Activated naive CD8-positive, alpha-beta T cell treated with anti-CD3 and anti-CD28 coated beads, Interleukin-2, amount 50 U/mL, for 24 hours (primary cell): ENCODE results near the gene HCN3.

Experiments used
- ATAC-seq: fragments of 150-1000 bp; cut with Tn5 transposase; one replicate; pipeline ENCODE4 v1.10.0; 2021
- DNase-seq: peaks from one replicate; pipeline ENCODE4 v3.0.0; 2021
- H3K27ac Mint-ChIP-seq: one replicate; pipeline ENCODE4 v1.8.0; 2021; ENCODE audit warnings: mild to moderate bottlenecking, mixed read lengths
- H3K27me3 Mint-ChIP-seq: one replicate; pipeline ENCODE4 v1.8.0; 2021; ENCODE audit warnings: mixed read lengths
- H3K36me3 Mint-ChIP-seq: one replicate; pipeline ENCODE4 v1.8.0; 2021; ENCODE audit warnings: low read depth, mixed read lengths
- H3K4me1 Mint-ChIP-seq: one replicate; pipeline ENCODE4 v1.8.0; 2021; ENCODE audit warnings: mixed read lengths
- H3K4me3 Mint-ChIP-seq: one replicate; pipeline ENCODE4 v1.8.0; 2021; ENCODE audit warnings: mild to moderate bottlenecking, moderate library complexity, mixed read lengths
- H3K9me3 Mint-ChIP-seq: one replicate; pipeline ENCODE4 v1.8.0; 2021; ENCODE audit warnings: mixed read lengths

Gene HCN3

DNA sequence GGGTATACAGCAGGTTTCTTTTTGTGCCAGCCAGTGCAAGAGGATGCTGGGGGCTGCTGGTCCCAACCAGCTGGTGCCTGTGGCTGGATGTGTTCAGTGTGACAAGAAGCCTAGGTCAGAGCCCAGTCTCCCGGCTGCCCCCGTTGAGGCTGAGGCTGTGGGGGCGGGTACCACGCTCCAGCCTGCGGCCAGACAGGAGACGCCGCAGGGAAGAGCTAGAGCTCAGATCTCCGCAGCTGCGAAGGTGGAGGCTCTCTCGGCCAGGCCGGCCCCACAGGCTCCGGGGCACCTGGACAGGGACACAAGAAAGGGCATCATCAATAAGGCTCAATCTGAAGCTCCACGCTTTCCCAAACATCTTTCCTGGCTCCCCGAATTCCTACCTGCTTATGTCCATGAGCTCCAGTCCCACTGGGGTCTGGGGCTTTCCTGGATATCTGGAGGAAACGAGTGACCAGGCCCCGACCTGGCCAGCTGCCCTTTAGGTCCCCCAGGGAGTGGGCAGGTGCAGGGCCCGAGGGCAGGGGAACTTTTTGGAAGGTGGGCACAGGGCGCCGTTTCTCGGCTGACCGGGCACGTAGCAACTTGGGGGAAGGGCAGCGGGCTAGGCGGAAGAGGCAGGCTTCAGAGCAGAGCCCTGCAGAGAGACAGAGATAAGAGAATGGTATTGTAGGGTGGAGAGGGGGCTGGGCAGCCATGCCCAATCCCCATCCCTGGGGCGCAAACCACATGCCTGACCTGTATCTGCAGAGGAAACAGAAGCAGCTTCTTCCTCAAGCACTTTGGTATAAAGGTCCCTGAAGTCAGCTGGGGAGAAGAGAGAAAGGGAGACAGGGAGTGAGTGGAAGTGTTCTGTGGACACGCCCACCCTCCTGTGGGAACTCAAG lies 29.4 kb upstream of the HCN3 start:
- ATAC-seq (no peak), DNase-seq (no peak)
- H3K27me3 Mint-ChIP-seq, result peaks cover 3% of the 10 kb centered on the region
- no peak overlapping the region for H3K27ac Mint-ChIP-seq
- H3K4me3 Mint-ChIP-seq, result no peak overlapping the region
- peaks cover 4% of the 10 kb centered on the region for H3K9me3 Mint-ChIP-seq
- peaks cover 5% of the 10 kb centered on the region for H3K36me3 Mint-ChIP-seq
- H3K4me1 Mint-ChIP-seq, result peaks cover 29% of the 10 kb centered on the region

DNA sequence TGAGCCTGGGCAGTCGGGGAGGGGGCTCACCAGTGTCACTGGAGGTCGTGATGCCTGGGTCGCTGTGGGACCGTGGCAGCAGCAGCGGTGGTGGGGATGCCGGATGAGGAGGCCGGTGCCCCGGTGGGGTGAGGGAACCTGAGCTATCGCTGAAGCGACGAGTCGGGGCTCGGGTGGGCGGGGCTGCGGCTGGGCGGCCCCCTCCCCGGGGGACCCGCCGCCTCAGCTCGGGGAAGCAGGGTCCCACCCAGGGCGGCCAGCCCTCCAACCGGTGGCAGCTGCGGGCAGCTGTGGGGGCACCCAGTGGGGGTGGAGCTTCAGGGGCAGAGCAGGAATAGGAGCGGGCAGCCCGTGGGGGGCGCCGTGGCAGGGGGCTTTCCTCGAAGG lies 27.0 kb upstream of the HCN3 start:
- Mint-ChIP-seq H3K4me3 (peak overlapping the region; percentile 63), H3K27ac (peak overlapping the region; percentile 52), H3K36me3 (peaks cover 4% of the 10 kb centered on the region), H3K27me3 (no peaks in the 10 kb centered on the region), H3K9me3 (no peaks in the 10 kb centered on the region), H3K4me1 (peaks cover 23% of the 10 kb centered on the region)
- no peak for DNase-seq
- peak; percentile 2 for ATAC-seq

DNA sequence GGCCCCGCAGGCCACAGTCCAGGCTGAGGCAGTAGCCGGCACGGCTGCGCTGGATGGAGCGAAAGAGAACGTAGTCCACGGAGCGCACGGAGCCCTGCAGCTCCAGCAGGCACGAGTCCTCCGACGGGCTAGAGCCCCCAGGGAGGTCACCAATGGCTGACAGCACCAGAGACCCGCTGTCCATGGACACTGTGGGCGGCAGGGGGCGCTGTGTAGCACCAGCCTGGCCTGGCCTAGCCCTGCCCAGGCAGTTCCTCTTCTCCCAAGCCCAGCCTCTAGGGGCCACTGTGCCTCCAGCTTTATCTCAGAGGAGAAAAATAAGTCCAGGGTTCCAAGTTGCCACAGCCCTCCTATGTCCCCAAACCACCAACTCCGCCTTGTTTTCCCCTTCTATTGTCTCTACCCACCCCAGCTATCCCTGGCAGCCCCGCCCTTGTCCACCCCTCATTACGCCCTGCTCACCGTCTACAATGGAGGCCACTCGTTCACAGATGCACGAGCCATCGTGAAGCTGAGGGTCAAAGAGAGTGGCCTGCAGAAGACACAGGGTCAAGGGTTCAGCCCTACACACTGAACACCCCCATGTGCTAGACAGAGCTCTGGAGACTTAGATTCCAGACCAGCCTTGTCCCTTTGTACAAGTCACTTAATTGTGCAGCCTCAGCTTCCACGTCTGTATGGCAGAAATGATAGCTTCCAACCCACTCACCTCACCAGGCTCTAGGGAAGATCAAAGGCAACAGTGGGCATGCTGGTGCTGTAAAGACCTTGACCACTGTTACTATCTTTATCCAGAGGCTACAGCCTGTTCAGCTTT lies 26.4 kb upstream of the HCN3 start:
- H3K4me1 Mint-ChIP-seq, result peaks cover 24% of the 10 kb centered on the region
- peaks cover 4% of the 10 kb centered on the region for H3K36me3 Mint-ChIP-seq
- no peaks in the 10 kb centered on the region for H3K27me3 Mint-ChIP-seq
- H3K9me3 Mint-ChIP-seq, result no peaks in the 10 kb centered on the region
- DNase-seq (peak; percentile 98), ATAC-seq (peak; percentile 97)
- peak overlapping the region; percentile 52 for H3K4me3 Mint-ChIP-seq
- no peak overlapping the region for H3K27ac Mint-ChIP-seq

DNA sequence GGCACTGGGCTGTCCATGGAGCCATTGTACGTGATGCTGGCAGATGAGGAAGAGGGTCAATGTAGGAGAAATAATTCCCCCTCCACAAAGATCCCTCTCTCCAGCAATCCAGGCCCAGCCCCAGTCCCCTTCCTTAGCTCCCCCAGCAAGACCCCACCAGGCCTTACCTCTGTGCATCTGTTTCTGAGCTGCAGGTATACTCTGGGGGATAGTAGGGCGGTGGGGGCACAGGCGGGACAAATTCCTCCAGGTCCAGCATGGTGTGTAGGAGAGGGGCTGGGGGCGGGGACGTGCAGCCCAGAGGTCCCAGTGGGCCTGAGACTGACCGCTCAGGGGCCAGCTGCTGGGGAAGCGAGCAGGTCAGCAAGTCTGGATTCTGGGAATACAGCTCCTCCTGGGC lies 25.7 kb upstream of the HCN3 start:
- no peak overlapping the region for H3K4me3 Mint-ChIP-seq
- H3K27ac Mint-ChIP-seq, result no peak overlapping the region

GRCh38 chr1:155253208-155253607 lies 24.1 kb upstream of the HCN3 start:
- Mint-ChIP-seq H3K4me3 (peak overlapping the region; percentile 86), H3K27ac (no peak overlapping the region), H3K27me3 (no peaks in the 10 kb centered on the region), H3K4me1 (peaks cover 25% of the 10 kb centered on the region), H3K9me3 (no peaks in the 10 kb centered on the region), H3K36me3 (peaks cover 10% of the 10 kb centered on the region)
- ATAC-seq, result no peak
- no peak for DNase-seq

More for the DNA sequence above, 25.7 kb upstream of the HCN3 start:
- no peak for ATAC-seq
- Mint-ChIP-seq H3K4me1 (peaks cover 25% of the 10 kb centered on the region), H3K9me3 (no peaks in the 10 kb centered on the region), H3K27me3 (no peaks in the 10 kb centered on the region), H3K36me3 (peaks cover 4% of the 10 kb centered on the region)
- DNase-seq, result no peak

DNA sequence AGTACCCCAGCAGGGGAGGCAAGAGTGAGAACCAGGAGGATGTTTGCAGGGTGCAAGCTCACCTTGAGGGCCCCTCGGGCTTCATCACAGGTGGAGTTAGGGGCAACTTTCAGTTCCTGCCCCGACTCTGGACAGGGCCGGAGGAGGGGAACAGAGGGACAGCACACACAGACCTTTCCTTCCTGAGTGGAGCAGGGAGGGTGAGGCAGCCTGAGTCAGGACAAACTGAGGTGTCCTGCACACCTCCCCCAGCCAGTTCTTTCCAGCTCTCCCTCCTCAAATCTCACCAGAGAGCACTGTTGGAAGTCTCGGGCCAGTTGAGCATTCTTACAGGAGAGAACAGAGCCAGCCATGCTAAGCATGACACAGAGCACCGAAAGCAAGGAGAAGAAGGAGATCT lies 23.5 kb upstream of the HCN3 start:
- Mint-ChIP-seq H3K27me3 (no peaks in the 10 kb centered on the region), H3K4me1 (peaks cover 25% of the 10 kb centered on the region), H3K36me3 (peaks cover 15% of the 10 kb centered on the region), H3K9me3 (no peaks in the 10 kb centered on the region), H3K4me3 (peak overlapping the region; percentile 86), H3K27ac (no peak overlapping the region)
- DNase-seq, result no peak
- no peak for ATAC-seq

DNA sequence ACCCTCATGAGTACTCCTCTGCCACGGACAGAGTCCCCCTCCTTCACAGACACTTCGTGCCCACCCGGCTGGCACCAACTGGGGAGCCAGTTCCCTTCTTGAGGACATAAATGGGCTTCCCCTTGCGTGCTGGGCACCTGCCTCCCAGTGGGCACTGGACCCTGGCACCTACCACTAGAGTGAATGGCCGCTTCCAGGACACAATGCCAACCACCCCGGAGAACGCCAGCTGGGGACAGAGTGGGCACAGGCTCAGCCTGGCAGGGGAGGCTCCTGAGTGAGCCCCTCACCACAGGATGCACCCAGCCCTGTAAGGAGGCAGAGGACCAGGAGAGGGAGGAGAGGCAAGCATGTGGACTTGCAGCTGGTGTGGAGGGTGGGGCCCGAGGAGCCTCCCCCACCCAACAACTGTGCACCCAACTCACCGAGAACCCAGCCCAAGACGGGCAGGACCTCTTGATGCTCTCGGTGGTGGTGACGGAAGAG lies 23.0 kb upstream of the HCN3 start:
- DNase-seq (no peak), ATAC-seq (no peak)
- no peaks in the 10 kb centered on the region for H3K9me3 Mint-ChIP-seq
- peak overlapping the region; percentile 73 for H3K27ac Mint-ChIP-seq
- peaks cover 25% of the 10 kb centered on the region for H3K4me1 Mint-ChIP-seq
- H3K4me3 Mint-ChIP-seq, result peak overlapping the region; percentile 86
- H3K36me3 Mint-ChIP-seq, result peaks cover 15% of the 10 kb centered on the region
- no peaks in the 10 kb centered on the region for H3K27me3 Mint-ChIP-seq

GRCh38 chr1:155254714-155255242 lies 22.5 kb upstream of the HCN3 start:
- peak overlapping the region; percentile 86 for H3K4me3 Mint-ChIP-seq

GRCh38 chr1:155255243-155256007 lies 21.8 kb upstream of the HCN3 start, which contains the start of gene ENTREP3:
ENTREP3 (minus strand) TSS chr1:155255483; CDS start chr1:155254877, 606 bp downstream.
- peaks cover 18% of the 10 kb centered on the region for H3K36me3 Mint-ChIP-seq
- H3K4me1 Mint-ChIP-seq, result peaks cover 26% of the 10 kb centered on the region
- ATAC-seq (peak; percentile 76), DNase-seq (peak; percentile 86)
- no peaks in the 10 kb centered on the region for H3K9me3 Mint-ChIP-seq
- H3K27ac Mint-ChIP-seq, result peak within 1 kb of the TSS; percentile 73
- peak within 1 kb of the TSS; percentile 86 for H3K4me3 Mint-ChIP-seq
- no peaks in the 10 kb centered on the region for H3K27me3 Mint-ChIP-seq

More at GRCh38 chr1:155254714-155255242, 22.5 kb upstream of the HCN3 start:
- Mint-ChIP-seq H3K27me3 (no peaks in the 10 kb centered on the region), H3K27ac (peak overlapping the region; percentile 73), H3K4me1 (peaks cover 25% of the 10 kb centered on the region), H3K9me3 (no peaks in the 10 kb centered on the region), H3K36me3 (peaks cover 15% of the 10 kb centered on the region)
- no peak for DNase-seq
- no peak for ATAC-seq

DNA sequence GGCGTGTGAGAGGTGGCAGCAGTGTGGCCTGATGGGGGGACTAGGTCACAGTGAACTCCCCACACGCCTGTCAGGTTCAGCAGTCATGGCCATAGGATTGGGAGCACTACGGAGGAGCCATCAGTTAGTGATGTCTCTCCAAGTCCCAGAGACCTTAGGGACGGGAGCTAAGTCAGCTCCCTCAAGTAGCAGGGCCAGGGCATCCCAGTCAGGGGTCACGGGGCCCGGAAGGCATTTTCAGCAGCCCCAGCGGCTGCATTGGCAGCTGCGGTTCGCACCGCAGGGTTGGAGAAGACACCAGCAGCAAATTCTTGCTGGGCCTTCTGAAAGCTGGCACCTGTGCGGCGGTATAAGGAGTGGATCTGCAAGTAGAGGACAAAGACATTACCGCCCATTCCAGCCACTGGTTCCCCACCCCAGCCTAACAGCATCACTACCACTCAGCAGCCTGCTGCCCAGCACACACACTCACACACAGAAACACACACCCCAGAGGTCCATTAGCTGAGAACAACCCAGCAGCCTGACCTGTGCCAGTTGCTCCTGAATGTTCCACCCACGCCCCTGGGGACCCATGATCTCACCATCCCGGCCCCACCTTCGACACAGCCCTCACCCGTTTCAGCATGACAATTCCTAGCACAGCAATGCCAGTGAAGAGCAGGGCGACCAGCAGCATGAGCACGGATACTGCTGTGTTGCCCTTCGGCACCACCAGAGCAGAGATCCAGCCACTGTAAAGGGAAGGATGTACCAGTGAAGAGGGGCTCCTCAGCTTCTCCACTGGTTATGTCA lies 21.0 kb upstream of the HCN3 start:
- Mint-ChIP-seq H3K27ac (peak overlapping the region; percentile 18), H3K27me3 (no peaks in the 10 kb centered on the region), H3K4me3 (peak overlapping the region; percentile 86), H3K36me3 (peaks cover 24% of the 10 kb centered on the region), H3K4me1 (peaks cover 29% of the 10 kb centered on the region), H3K9me3 (no peaks in the 10 kb centered on the region)
- DNase-seq (no peak), ATAC-seq (no peak)

DNA sequence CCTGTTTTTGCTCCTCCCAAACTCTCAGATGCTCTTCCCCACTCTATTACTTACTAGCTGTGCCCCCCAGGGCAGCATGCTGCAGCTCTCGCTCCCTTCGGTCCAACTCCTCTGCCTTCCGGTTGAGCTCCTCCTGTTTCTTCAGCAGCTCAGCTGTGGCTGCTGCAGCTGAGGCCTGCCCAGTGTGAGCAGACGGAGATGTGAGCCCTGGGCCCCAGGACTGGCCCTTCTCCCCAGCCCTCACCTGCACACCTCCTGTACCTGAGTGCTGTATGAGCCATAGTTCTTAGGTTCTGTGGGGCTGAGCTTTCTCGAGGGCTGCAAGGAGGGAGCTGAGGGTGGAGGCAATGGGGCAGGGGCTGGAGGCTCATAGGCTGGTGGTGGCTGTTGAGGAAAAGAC lies 17.0 kb upstream of the HCN3 start:
- Mint-ChIP-seq H3K27ac (peak overlapping the region; percentile 6), H3K4me1 (peaks cover 32% of the 10 kb centered on the region), H3K27me3 (no peaks in the 10 kb centered on the region), H3K36me3 (peaks cover 46% of the 10 kb centered on the region), H3K9me3 (no peaks in the 10 kb centered on the region), H3K4me3 (peak overlapping the region; percentile 97)
- ATAC-seq (no peak), DNase-seq (no peak)

DNA sequence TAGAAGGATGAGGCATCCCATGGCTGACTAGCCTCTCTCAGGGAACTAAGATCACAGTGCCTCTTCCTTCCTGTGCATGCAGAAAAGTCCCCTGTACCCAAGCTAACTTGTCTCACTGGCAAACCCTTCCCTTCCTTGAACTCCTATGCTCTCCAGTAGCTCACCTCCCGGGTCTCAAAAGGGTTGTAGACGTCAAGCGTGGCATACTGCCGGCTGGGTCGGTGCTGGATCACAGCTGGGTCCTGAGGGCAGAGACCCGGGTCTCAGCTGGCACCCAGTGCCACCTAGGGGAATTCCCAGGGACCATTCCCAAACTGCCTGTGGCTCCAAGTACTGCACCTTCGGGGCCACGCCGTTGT lies 15.8 kb upstream of the HCN3 start:
- ATAC-seq (peak; percentile 22), DNase-seq (no peak)
- peak overlapping the region; percentile 97 for H3K4me3 Mint-ChIP-seq
- H3K36me3 Mint-ChIP-seq, result peaks cover 55% of the 10 kb centered on the region
- H3K27ac Mint-ChIP-seq, result peak overlapping the region; percentile 96
- no peaks in the 10 kb centered on the region for H3K27me3 Mint-ChIP-seq
- H3K9me3 Mint-ChIP-seq, result no peaks in the 10 kb centered on the region
- peaks cover 30% of the 10 kb centered on the region for H3K4me1 Mint-ChIP-seq

- H3K4me1 Mint-ChIP-seq, result peaks cover 30% of the 10 kb centered on the region
Observed at GRCh38 chr1:155261852-155262673, 15.2 kb upstream of the HCN3 start, which contains the start of gene SCAMP3. SCAMP3 (minus strand) TSS chr1:155262360; CDS start chr1:155262151, 209 bp downstream.

More at GRCh38 chr1:155261852-155262673, 15.2 kb upstream of the HCN3 start, which contains the start of gene SCAMP3:
- peak within 1 kb of the TSS; percentile 96 for H3K27ac Mint-ChIP-seq
- DNase-seq, result peak; percentile 89
- peak within 1 kb of the TSS; percentile 97 for H3K4me3 Mint-ChIP-seq
- peak; percentile 98 for ATAC-seq
- H3K36me3 Mint-ChIP-seq, result peaks cover 59% of the 10 kb centered on the region
- H3K9me3 Mint-ChIP-seq, result no peaks in the 10 kb centered on the region
- H3K27me3 Mint-ChIP-seq, result no peaks in the 10 kb centered on the region
